Peyer's patch (tissue), 4 donors: Measurements from ENCODE around the gene NFIB. TPM values are rescaled to one million over a fixed set of nuclear protein-coding genes. Genes with fewer than 3 reads are reported as not detected.

Experiments
- DNase-seq, 3 donors: peaks; one replicate each; pipeline ENCODE4 v3.0.0-alpha.2; 2017 to 2019
- H3K27ac ChIP-seq, 4 donors: fragments of 200-600 bp; sonication (generic); one replicate each; pipeline ENCODE4 v1.5.1; 2016 to 2019
- H3K27me3 ChIP-seq, 2 donors: fragments of 200-600 bp; sonication (generic); one replicate each; pipeline ENCODE4 v1.5.1; 2019
- H3K36me3 ChIP-seq, 3 donors: fragments of 200-600 bp; sonication (generic); one replicate each; pipeline ENCODE4 v1.5.1; 2016 to 2019
- H3K4me1 ChIP-seq, 4 donors: fragments of 200-600 bp; sonication (generic); one replicate each; pipeline ENCODE4 v1.5.1; 2016 to 2019
- H3K4me3 ChIP-seq, 4 donors: fragments of 200-600 bp; sonication (generic); 1 replicate in 3 of 4; 2 replicates in 1 of 4; pipeline ENCODE4 v1.5.1; 2016 to 2019; ENCODE audit warnings: mild to moderate bottlenecking in 1 of 4
- H3K9me3 ChIP-seq, 4 donors: fragments of 200-600 bp; sonication (generic); one replicate each; pipeline ENCODE4 v1.5.1; 2016 to 2019; ENCODE audit warnings: mild to moderate bottlenecking in 1 of 4
- POLR2A ChIP-seq, 2 donors: fragments of 450-650 bp; IDR thresholded peaks; one replicate each; pipeline ENCODE4 v1.5.1; 2017; ENCODE audit warnings: antibody characterized with exemption in 2 of 2, mild to moderate bottlenecking in 2 of 2, moderate library complexity in 2 of 2
- total RNA-seq, 4 donors: library from RNA; depleted of rRNA; stranded (reverse); fragments of >200 nt; gene quantifications; one replicate each; pipeline ENCODE4 v1.1.0, GENCODE V29; 2016
- TF ChIP-seq, protein P1 (sequence below), 6 experiments: fragments of 450-650 bp in 4 of 6; fragments of 200-600 bp in 2 of 6; sonication (generic) in 1 of 6; IDR thresholded peaks; one replicate each; pipeline ENCODE4 v1.5.1; 2017 to 2019; ENCODE audit warnings: antibody characterized with exemption in 6 of 6, mild to moderate bottlenecking in 3 of 6, moderate library complexity in 1 of 6

Gene NFIB
- total RNA-seq, 4 donors from 2014 or later = 89.7 to 229 (median 159) TPM

DNA sequence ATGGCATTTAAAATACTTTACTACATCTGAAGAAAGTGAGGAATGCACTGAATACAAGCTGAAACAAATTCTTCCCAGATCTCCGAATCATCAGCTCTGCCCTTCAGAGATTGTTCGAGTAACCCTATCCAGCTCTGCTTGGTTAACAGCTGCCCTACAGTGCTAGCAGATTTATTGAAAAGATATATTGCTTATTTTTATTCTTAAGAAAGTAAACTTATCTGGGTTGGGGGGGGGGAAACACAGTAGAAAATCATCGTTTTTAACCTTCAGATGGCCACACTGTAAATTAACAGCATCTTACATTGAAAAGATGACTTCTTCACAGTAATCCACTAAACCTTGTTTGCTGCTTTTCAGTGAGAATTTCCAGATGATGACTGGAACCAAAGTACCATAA, 210.8 kb downstream of the NFIB start:
- H3K4me1 ChIP-seq = no peaks in the 10 kb centered on the region
- TF ChIP-seq, protein P1, sequence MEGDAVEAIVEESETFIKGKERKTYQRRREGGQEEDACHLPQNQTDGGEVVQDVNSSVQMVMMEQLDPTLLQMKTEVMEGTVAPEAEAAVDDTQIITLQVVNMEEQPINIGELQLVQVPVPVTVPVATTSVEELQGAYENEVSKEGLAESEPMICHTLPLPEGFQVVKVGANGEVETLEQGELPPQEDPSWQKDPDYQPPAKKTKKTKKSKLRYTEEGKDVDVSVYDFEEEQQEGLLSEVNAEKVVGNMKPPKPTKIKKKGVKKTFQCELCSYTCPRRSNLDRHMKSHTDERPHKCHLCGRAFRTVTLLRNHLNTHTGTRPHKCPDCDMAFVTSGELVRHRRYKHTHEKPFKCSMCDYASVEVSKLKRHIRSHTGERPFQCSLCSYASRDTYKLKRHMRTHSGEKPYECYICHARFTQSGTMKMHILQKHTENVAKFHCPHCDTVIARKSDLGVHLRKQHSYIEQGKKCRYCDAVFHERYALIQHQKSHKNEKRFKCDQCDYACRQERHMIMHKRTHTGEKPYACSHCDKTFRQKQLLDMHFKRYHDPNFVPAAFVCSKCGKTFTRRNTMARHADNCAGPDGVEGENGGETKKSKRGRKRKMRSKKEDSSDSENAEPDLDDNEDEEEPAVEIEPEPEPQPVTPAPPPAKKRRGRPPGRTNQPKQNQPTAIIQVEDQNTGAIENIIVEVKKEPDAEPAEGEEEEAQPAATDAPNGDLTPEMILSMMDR (IDR thresholded peaks at IDR 0.05) = no peak
- TF ChIP-seq POLR2A (IDR thresholded peaks at IDR 0.05) = no peak
- H3K4me3 ChIP-seq = no peak overlapping the region
- H3K36me3 ChIP-seq = no peaks in the 10 kb centered on the region
- DNase-seq = no peak
- no peak overlapping the region for H3K27ac ChIP-seq
- no peaks in the 10 kb centered on the region for H3K9me3 ChIP-seq
- H3K27me3 ChIP-seq = no peaks in the 10 kb centered on the region

GRCh38 chr9:14099737-14100136, 214.2 kb downstream of the NFIB start:
- Histone ChIP-seq H3K27ac (no peak overlapping the region), H3K4me1 (no peaks in the 10 kb centered on the region), H3K9me3 (no peaks in the 10 kb centered on the region)

GRCh38 chr9:14098486-14099180, 215.3 kb downstream of the NFIB start:
- Histone ChIP-seq H3K36me3 (no peaks in the 10 kb centered on the region), H3K4me3 (no peak overlapping the region), H3K27me3 (no peaks in the 10 kb centered on the region), H3K9me3 (no peaks in the 10 kb centered on the region), H3K4me1 (no peaks in the 10 kb centered on the region), H3K27ac (peak overlapping the region in 1 of 4 donors; percentile 1)
- TF ChIP-seq, protein P1 (IDR thresholded peaks at IDR 0.05) = no peak
- TF ChIP-seq POLR2A (IDR thresholded peaks at IDR 0.05) = no peak
- no peak for DNase-seq

More at GRCh38 chr9:14099737-14100136, 214.2 kb downstream of the NFIB start:
- H3K27me3 ChIP-seq = no peaks in the 10 kb centered on the region
- no peaks in the 10 kb centered on the region for H3K36me3 ChIP-seq
- no peak overlapping the region for H3K4me3 ChIP-seq
- DNase-seq = no peak
- TF ChIP-seq, protein P1 (IDR thresholded peaks at IDR 0.05) = no peak
- no peak for TF ChIP-seq POLR2A (IDR thresholded peaks at IDR 0.05)

DNA sequence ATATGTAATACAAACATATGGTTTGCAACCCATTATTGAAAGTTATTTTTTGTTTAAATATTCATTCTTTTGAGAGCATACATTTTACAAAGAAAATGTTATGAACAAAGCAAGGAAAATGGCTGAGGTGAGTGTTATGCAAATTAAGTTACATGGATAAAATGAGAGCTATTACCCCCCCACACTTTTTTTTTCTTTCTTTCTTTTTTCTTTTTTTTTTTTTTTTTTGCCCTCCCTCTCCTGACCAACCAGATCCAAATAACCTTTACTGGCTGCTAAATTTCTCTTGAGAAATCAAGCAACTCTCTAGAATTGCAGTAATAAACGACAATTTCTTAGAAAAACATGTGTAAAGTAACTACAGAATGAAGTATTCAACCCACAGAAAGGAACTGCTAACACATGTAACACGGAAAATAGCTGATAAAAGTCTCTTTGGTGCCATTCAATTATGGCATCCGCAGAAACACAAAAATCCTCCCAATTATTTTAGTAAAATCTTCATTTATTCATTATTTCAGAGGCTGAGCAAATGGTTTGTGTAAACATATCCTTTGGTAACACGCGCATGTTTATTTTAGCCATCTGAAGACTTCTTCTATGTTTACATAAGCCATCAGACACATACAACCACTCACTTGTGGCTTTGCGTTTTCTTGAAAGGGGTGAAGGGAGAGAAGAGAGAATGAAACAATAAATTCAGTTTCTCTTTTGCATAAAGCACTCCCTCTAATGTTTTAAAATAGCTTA, 216.1 kb downstream of the NFIB start:
- no peaks in the 10 kb centered on the region for H3K9me3 ChIP-seq
- no peak overlapping the region for H3K4me3 ChIP-seq
- no peaks in the 10 kb centered on the region for H3K27me3 ChIP-seq
- no peaks in the 10 kb centered on the region for H3K4me1 ChIP-seq
- no peaks in the 10 kb centered on the region for H3K36me3 ChIP-seq
- DNase-seq = no peak
- TF ChIP-seq, protein P1 (IDR thresholded peaks at IDR 0.05) = no peak
- no peak for TF ChIP-seq POLR2A (IDR thresholded peaks at IDR 0.05)
- peak overlapping the region in 2 of 4 donors; percentile 38 to 60 for H3K27ac ChIP-seq

DNA sequence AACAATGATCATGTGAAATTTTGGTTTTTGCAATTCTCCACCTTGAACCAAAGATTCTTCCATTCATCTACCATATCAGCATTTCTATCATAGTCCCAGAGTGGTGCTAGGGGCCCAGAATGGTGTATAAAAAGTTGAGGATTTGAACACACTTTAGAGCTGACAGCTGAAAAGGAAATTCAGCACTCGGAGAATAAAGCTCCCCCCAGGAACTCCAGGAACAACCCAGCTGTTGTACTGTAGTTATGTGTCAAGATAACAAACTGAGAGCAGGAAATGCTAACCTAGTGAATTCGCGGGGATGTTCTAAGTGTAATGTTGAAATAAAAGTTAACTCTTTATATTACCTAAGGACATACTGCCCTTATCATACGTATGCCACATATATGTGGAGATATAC, 216.7 kb downstream of the NFIB start:
- H3K9me3 ChIP-seq = no peaks in the 10 kb centered on the region
- no peaks in the 10 kb centered on the region for H3K27me3 ChIP-seq
- H3K27ac ChIP-seq = peak overlapping the region in 2 of 4 donors; percentile 38 to 60
- no peaks in the 10 kb centered on the region for H3K36me3 ChIP-seq
- no peak overlapping the region for H3K4me3 ChIP-seq
- TF ChIP-seq, protein P1 (IDR thresholded peaks at IDR 0.05) = no peak
- no peak for TF ChIP-seq POLR2A (IDR thresholded peaks at IDR 0.05)
- H3K4me1 ChIP-seq = no peaks in the 10 kb centered on the region
- DNase-seq = no peak
